Activated CD8-positive, alpha-beta memory T cell treated with anti-CD3 and anti-CD28 coated beads, Interleukin-2, amount 10 ng/mL, durations not matched to agents 7 days and 5 days (primary cell): ENCODE results near the gene ALOX12. TPM values are rescaled to one million over a fixed set of nuclear protein-coding genes. Genes with fewer than 3 reads are reported as not detected.
"Not testable (repeated sequence)": the region's sequence is repeated elsewhere in the genome, so short reads cannot be mapped to it uniquely, and the experiment has no call there.

Experiments used
- ATAC-seq: fragments of 150-1000 bp; cut with Tn5 transposase; one replicate; pipeline ENCODE4 v1.10.0; 2021; ENCODE audit warnings: moderate library complexity
- CTCF ChIA-PET: fragments of 350-600 bp; sonication (Branson Sonifier 250); formaldehyde crosslinking; loops from one replicate; lab custom pipeline; 2021; ENCODE audit warnings: antibody characterized with exemption; lab: Charles Lee
- DNase-seq: peaks from one replicate; pipeline ENCODE4 v3.0.0-alpha.2; 2020
- H3K27ac Mint-ChIP-seq: one replicate; pipeline ENCODE4 v1.8.0; 2021; ENCODE audit warnings: mild to moderate bottlenecking, mixed read lengths
- H3K27me3 Mint-ChIP-seq: one replicate; pipeline ENCODE4 v1.8.0; 2021; ENCODE audit warnings: mixed read lengths
- H3K36me3 Mint-ChIP-seq: one replicate; pipeline ENCODE4 v1.8.0; 2021; ENCODE audit warnings: mild to moderate bottlenecking, mixed read lengths
- H3K4me1 Mint-ChIP-seq: one replicate; pipeline ENCODE4 v1.8.0; 2021; ENCODE audit warnings: mixed read lengths
- H3K4me3 Mint-ChIP-seq: one replicate; pipeline ENCODE4 v1.8.0; 2021; ENCODE audit warnings: mild to moderate bottlenecking, moderate library complexity, mixed read lengths
- H3K9me3 Mint-ChIP-seq: one replicate; pipeline ENCODE4 v1.8.0; 2022; ENCODE audit warnings: low read depth, mixed read lengths
- total RNA-seq, 2 experiments: library from RNA; stranded (reverse); gene quantifications; one replicate each; pipeline ENCODE4 v1.2.3, GENCODE V29; 2021

Gene ALOX12
- total RNA-seq, 2 experiments from 2014 or later = not detected

DNA sequence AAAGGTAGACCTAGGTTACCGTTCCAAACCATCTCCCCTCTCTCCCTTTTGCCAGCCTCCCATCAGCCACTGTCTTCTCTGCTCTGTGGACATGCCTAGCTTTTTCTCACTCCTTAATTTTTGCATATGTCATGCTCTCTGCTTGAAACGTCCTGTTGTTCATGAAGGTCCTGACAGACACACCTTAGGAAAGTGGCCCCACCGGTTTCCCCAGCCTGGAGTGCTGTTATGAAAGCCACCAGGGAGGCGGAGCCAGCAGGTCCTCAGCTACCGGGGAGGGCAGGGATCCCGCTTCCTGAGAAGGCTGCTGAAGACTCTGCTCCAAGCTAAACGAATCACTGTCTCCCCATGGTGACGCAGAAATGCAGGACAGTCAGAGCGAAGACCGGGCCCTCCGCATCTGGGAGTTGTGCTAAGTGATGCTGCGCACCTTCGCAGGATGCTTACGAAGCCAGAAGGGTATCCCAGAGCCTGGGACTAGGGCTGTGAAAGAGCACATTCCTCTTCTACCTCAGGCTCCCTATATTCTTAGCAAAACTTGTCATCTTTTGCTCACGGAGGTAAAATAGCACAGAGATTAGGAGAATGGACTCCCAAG is 50.4 kb downstream of the ALOX12 start:
- H3K9me3 Mint-ChIP-seq = no peaks in the 10 kb centered on the region
- H3K27ac Mint-ChIP-seq = peak overlapping the region; percentile 89
- CTCF ChIA-PET = interaction anchor here (0.8 to 9.9 kb wide), 36 partner anchors 8 to 390 kb away, joined by 3 to 253 read pairs (median 4); partner anchors contain the start of genes ACADVL, ASGR1, BCL6B and DLG4
- DNase-seq (peak; percentile 62), ATAC-seq (peak; percentile 31)
- H3K4me1 Mint-ChIP-seq = peaks cover 39% of the 10 kb centered on the region
- H3K36me3 Mint-ChIP-seq = no peaks in the 10 kb centered on the region
- H3K4me3 Mint-ChIP-seq = peak overlapping the region; percentile 89
- peaks cover 10% of the 10 kb centered on the region for H3K27me3 Mint-ChIP-seq

DNA sequence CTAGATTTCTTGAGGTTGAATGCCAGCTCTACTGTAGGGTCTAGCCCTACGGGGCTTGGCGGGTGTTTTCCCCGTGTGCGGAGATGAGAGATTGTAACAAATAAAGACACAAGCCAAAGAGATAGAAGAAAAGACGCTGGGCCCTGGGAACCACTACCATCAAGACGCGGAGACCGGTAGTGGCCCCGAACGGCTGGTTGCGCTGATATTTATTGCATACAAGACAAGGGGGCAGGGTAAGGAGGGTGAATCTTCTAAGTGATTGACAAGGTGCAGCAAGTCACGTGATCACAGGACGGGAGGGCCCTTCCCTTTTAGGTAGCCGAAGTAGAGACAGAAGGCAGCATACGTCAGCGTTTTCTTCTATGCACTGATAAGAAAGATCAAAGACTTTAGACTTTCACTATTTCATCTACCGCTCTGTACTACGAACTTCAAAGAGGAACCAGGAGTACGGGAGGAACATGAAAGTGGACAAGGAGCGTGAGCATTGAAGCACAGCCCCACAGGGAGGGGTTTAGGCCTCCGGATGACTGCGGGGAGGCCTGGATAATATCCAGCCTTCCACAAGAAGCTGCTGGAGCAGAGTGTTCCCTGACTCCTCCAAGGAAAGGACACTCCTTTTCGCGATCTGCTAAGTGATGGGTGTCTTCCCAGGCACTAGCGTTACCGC is 51.0 kb downstream of the ALOX12 start:
- H3K4me3 Mint-ChIP-seq = peak overlapping the region; percentile 89
- not testable (repeated sequence) for H3K9me3 Mint-ChIP-seq, H3K36me3 Mint-ChIP-seq
- CTCF ChIA-PET = interaction anchor here (0.7 to 9.9 kb wide), 27 partner anchors 8 to 389 kb away, joined by 3 to 253 read pairs (median 5); partner anchors contain the start of genes ASGR1 and BCL6B
- H3K27ac Mint-ChIP-seq = peak overlapping the region; percentile 89
- peak; percentile 91 for DNase-seq
- peaks cover 34% of the 10 kb centered on the region for H3K4me1 Mint-ChIP-seq
- H3K27me3 Mint-ChIP-seq = peaks cover 10% of the 10 kb centered on the region
- peak; percentile 18 for ATAC-seq

DNA sequence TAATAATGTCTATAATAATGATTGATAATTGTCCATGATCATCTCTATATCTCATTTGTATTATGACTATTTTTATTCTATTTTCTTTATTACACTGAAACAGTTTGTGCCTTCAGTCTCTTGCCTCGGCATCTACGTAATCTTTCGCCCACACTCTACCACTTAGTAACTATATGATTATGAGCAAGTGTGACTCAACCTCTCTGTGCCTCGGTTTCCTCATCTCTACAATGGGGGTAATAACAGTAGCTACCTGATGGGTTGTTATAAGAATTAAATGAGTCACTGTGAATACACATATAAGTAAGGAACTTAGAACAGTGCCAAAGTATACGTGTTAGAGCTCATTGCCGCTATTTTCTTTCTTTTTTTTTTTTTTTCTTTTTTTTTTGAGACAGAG is 51.7 kb downstream of the ALOX12 start:
- ATAC-seq (no peak), DNase-seq (peak; percentile 42)
- peaks cover 10% of the 10 kb centered on the region for H3K27me3 Mint-ChIP-seq
- no peak overlapping the region for H3K4me3 Mint-ChIP-seq
- no peaks in the 10 kb centered on the region for H3K36me3 Mint-ChIP-seq
- H3K9me3 Mint-ChIP-seq = no peaks in the 10 kb centered on the region
- H3K27ac Mint-ChIP-seq = no peak overlapping the region
- CTCF ChIA-PET = interaction anchor here (0.7 to 9.9 kb wide), 5 partner anchors 22 to 130 kb away, joined by 3 to 253 read pairs (median 6); partner anchors contain the start of genes ASGR1 and BCL6B
- peaks cover 28% of the 10 kb centered on the region for H3K4me1 Mint-ChIP-seq

DNA sequence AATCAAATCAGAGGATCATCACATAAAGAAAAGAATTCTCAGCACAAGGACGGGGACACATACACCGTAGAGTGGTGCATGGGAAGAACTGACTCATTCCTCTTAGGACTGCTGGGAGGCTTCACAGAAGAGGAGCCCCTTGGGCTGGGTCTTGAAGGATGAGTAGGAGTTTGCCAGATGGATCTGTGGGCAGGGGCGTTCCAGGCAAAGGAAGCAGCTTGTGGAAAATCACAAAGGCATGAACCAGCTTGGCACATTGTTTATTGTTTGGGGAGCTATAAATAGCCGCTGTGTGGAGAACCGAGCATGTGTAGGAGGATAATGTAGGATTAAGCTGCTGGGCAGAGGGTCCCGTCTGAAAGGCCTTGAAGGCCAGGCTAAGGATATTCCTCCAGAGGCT is 53.1 kb downstream of the ALOX12 start:
- Mint-ChIP-seq H3K4me3 (no peak overlapping the region), H3K9me3 (no peaks in the 10 kb centered on the region), H3K27ac (no peak overlapping the region), H3K27me3 (peaks cover 7% of the 10 kb centered on the region), H3K4me1 (peaks cover 20% of the 10 kb centered on the region), H3K36me3 (no peaks in the 10 kb centered on the region)
- CTCF ChIA-PET = interaction anchor here (6.2 to 9.9 kb wide), 2 partner anchors 89 to 129 kb away, joined by 35 to 253 read pairs; partner anchors contain the start of gene ASGR1
- no peak for DNase-seq
- ATAC-seq = no peak

DNA sequence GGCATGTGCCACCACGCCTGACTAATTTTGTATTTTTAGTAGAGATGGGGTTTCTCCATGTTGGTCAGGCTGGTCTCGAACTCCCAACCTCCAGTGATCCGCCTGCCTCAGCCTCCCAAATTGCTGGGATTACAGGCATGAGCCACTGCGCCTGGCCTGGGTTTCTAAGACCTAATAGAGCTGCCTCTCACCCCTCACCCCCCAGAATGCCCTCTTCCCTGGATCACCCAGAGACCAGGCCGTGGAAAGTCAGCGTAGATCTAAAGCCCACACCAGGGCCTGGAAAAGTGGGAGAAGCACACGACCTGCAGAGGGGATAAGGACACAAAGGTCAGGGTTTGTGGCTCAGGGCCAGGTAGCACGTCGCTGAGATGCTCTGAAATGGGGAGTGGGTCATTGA is 54.7 kb downstream of the ALOX12 start:
- not testable (repeated sequence) for H3K36me3 Mint-ChIP-seq, ATAC-seq, H3K9me3 Mint-ChIP-seq, H3K27ac Mint-ChIP-seq, H3K27me3 Mint-ChIP-seq, DNase-seq, H3K4me3 Mint-ChIP-seq
- peaks cover 20% of the 10 kb centered on the region for H3K4me1 Mint-ChIP-seq
- CTCF ChIA-PET = interaction anchor here (1.0 to 6.2 kb wide), 7 partner anchors 9 to 246 kb away, joined by 3 to 65 read pairs (median 11); partner anchors contain the start of gene ASGR1

DNA sequence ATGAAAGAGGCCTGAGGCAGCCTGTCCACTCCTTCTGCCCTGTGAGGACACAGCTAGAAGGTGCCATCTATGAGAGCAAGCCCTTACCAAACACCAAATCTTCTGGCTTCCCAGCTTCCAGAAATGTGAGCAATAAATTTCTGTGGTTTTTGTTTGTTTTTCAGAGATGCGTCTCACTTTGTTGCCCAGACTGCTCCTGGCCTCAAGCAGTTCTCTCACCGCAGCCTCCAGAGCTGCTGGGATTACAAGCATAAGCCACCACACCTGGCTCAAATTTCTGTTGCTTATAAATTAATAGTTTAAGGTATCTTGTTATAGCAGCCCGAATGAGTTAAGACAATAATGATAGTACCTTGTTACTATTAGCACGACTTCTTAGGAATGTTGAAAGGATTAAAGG is 60.5 kb downstream of the ALOX12 start:
- Mint-ChIP-seq H3K4me3 (no peak overlapping the region), H3K9me3 (no peaks in the 10 kb centered on the region), H3K4me1 (no peaks in the 10 kb centered on the region), H3K36me3 (no peaks in the 10 kb centered on the region), H3K27ac (no peak overlapping the region), H3K27me3 (peaks cover 4% of the 10 kb centered on the region)
- CTCF ChIA-PET = interaction anchor here (1.3 to 3.8 kb wide), 3 partner anchors 10 to 81 kb away, joined by 3 to 14 read pairs (median 10); no protein-coding TSS in a partner anchor
- DNase-seq = no peak
- no peak for ATAC-seq

DNA sequence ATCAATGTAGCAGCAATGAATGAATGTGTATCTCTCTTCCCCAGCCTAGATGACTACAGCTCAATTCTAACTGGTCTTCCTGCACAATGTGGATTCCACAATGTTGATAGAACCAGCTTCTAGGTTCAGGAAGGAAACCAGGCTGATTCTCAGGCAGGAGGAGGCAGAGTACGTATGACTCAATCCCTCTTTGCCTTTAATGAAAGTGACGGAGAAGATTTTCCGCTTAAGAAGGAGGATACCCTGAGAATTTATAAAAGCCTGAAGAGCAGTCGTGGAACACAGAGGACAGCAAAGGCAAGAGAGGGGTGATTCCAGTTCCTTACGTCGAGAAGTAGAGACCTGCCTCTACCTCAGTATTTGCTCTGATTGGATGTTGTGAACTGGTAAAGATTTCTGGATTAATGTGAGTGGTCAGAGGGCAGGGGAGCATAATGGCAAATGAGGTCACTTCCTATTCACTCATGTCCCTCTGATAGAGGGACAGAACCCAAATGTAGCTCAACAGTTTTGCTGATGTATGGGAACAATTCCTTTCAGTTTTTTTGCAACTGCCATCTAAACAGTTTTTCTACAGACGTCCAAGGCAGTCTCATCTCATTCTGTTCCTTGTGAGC is 63.1 kb downstream of the ALOX12 start:
- H3K4me1 Mint-ChIP-seq = no peaks in the 10 kb centered on the region
- CTCF ChIA-PET = interaction anchor here (0.7 to 1.3 kb wide), 3 partner anchors 13 to 74 kb away, joined by 3 read pairs; no protein-coding TSS in a partner anchor
- DNase-seq = no peak
- no peak overlapping the region for H3K27ac Mint-ChIP-seq
- no peak overlapping the region for H3K4me3 Mint-ChIP-seq
- no peak for ATAC-seq
- H3K9me3 Mint-ChIP-seq = no peaks in the 10 kb centered on the region
- H3K27me3 Mint-ChIP-seq = peaks cover 10% of the 10 kb centered on the region
- H3K36me3 Mint-ChIP-seq = no peaks in the 10 kb centered on the region

Other genes starting within 250 kb of the ALOX12 start
- gene XAF1, start 240.0 kb upstream of the ALOX12 start, total RNA-seq = 100 to 1,000 TPM; 261 to 491 TPM
- 1 to 10 TPM in 1 of 2 experiments, under 1 TPM in 1; 0.42 to 1.5 TPM for gene FBXO39, start 219.8 kb upstream of the ALOX12 start, total RNA-seq
- not detected for gene TEKT1, start 164.3 kb upstream of the ALOX12 start, total RNA-seq
- 100 to 1,000 TPM; 121 to 205 TPM for gene RNASEK, start 16.6 kb downstream of the ALOX12 start, total RNA-seq
- gene BCL6B, start 27.0 kb downstream of the ALOX12 start, total RNA-seq = 1 to 10 TPM in 1 of 2 experiments, under 1 TPM in 1; 0.85 to 6.7 TPM
- gene SLC16A13, start 40.0 kb downstream of the ALOX12 start, total RNA-seq = 10 to 100 TPM; 19.0 to 34.1 TPM
- gene SLC16A11, start 48.0 kb downstream of the ALOX12 start, total RNA-seq = 1 to 10 TPM; 1.2 to 1.3 TPM
- gene CLEC10A, start 84.2 kb downstream of the ALOX12 start, total RNA-seq = not detected
- not detected for gene ASGR2, start 118.8 kb downstream of the ALOX12 start, total RNA-seq
- under 1 TPM; 0.35 to 0.38 TPM for gene ASGR1, start 183.3 kb downstream of the ALOX12 start, total RNA-seq
- 1 to 10 TPM; 4.9 to 5.3 TPM for gene DLG4, start 223.8 kb downstream of the ALOX12 start, total RNA-seq
- gene ACADVL, start 223.9 kb downstream of the ALOX12 start, total RNA-seq = 100 to 1,000 TPM; 411 to 423 TPM
- 10 to 100 TPM; 52.7 to 62.0 TPM for gene DVL2, start 238.5 kb downstream of the ALOX12 start, total RNA-seq
- gene PHF23, start 243.4 kb downstream of the ALOX12 start, total RNA-seq = 10 to 100 TPM; 42.1 to 53.2 TPM
- 100 to 1,000 TPM; 207 to 231 TPM for gene GABARAP, start 246.4 kb downstream of the ALOX12 start, total RNA-seq